Measurements from ENCODE around the gene GCK. TPM values are rescaled to one million over a fixed set of nuclear protein-coding genes. Genes with fewer than 3 reads are reported as not detected.

GCK gene
- total RNA-seq, 1 experiment from 2014 or later: not detected

DNA sequence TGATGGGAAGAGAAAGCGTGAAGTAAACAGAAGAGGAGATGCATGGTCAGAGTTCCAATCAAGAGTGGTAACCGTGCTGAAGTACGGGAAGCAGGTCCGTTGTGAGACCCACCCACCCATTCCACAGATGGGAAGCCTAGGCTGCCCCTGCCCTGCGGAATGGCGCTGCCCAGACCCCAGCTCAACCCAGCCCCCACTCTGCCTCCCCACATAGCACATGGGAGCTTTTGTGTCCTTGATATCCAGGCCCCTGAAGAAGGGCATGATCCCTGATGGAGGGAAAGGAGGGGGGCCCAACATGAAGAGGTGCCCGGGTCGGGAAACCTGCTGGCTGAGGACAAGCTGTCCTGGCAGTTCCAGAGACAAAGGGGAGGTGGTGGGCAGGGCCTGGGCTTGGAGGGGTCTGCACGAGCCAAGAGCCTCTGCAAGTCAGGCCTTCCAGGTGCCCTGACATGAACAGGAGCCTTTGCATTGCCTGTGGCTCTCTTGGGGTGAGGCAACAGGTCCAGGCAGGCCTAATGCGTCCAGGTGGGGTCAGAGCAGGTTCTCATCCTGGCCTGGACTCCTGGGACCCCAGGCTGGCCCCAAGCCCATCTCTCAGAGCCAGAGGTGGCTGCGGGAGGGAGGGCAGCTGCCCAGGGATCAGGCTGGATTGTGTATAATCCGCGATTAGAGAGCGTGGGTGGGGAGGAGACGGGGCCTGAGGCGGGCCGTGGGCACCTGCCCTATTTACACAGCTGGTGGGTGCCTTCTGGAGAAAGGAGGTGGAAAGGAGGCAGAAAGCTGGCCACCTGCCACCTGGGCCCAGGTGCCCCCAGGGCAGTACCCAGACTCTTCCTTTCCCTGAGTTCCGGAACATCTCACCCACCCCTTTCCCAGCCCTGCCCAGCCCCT lies 35.1 kb upstream of the GCK start:
- Histone ChIP-seq H3K9me3 (ENCODE audit: low read length) (no peaks in the 10 kb centered on the region), H4K20me1 (ENCODE audit: low read length) (no peaks in the 10 kb centered on the region), H3K79me2 (ENCODE audit: low read length) (no peaks in the 10 kb centered on the region), H3K27me3 (ENCODE audit: low read length) (no peaks in the 10 kb centered on the region), H3K4me2 (ENCODE audit: low read length) (no peak overlapping the region), H3K9me2 (replicated peaks; ENCODE audit: low read length) (no peaks in the 10 kb centered on the region), H3K4me1 (ENCODE audit: insufficient read depth, low read length) (no peaks in the 10 kb centered on the region), H3K36me3 (ENCODE audit: low read depth, low read length) (no peaks in the 10 kb centered on the region), H3K9ac (ENCODE audit: low read length) (no peak overlapping the region), H3K27ac (ENCODE audit: low read length) (no peak overlapping the region), H2AFZ (ENCODE audit: low read length) (no peak overlapping the region), H3K4me3 (ENCODE audit: low read length) (no peak overlapping the region), H3F3A (ENCODE audit: low read length, unreplicated experiment) (no peaks in the 10 kb centered on the region)
- TF ChIP-seq EZH2phosphoT487 (IDR thresholded peaks at IDR 0.05; ENCODE audit: borderline replicate concordance, low read length) (no peak), EZH2 (IDR thresholded peaks at IDR 0.05; ENCODE audit: low read length, unreplicated experiment) (no peak)
- TF ChIP-seq, protein P1, sequence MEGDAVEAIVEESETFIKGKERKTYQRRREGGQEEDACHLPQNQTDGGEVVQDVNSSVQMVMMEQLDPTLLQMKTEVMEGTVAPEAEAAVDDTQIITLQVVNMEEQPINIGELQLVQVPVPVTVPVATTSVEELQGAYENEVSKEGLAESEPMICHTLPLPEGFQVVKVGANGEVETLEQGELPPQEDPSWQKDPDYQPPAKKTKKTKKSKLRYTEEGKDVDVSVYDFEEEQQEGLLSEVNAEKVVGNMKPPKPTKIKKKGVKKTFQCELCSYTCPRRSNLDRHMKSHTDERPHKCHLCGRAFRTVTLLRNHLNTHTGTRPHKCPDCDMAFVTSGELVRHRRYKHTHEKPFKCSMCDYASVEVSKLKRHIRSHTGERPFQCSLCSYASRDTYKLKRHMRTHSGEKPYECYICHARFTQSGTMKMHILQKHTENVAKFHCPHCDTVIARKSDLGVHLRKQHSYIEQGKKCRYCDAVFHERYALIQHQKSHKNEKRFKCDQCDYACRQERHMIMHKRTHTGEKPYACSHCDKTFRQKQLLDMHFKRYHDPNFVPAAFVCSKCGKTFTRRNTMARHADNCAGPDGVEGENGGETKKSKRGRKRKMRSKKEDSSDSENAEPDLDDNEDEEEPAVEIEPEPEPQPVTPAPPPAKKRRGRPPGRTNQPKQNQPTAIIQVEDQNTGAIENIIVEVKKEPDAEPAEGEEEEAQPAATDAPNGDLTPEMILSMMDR (conservative IDR thresholded peaks at IDR 0.05; ENCODE audit: low read depth, low read length): no peak
- POLR2A ChIA-PET (ENCODE audit: unreplicated experiment): no interaction called here
- DNase-seq: no peak
- CTCF ChIA-PET: interaction anchor here (1.4 kb wide), 1 partner anchor 16 kb away, joined by 3 read pairs; no protein-coding TSS in a partner anchor
- BruUV-seq (replicated peaks): no TSS peak
- no peak for ATAC-seq
- intact Hi-C loops (cut with micrococcal nuclease): no loop called here

GRCh38 chr7:44223362-44224079 lies 34.3 kb upstream of the GCK start:
- Histone ChIP-seq H3K9me3 (ENCODE audit: low read length) (no peaks in the 10 kb centered on the region), H3K4me3 (ENCODE audit: low read length) (no peak overlapping the region), H3K9me2 (replicated peaks; ENCODE audit: low read length) (no peaks in the 10 kb centered on the region), H3F3A (ENCODE audit: low read length, unreplicated experiment) (no peaks in the 10 kb centered on the region), H3K79me2 (ENCODE audit: low read length) (no peaks in the 10 kb centered on the region), H3K9ac (ENCODE audit: low read length) (no peak overlapping the region), H3K27ac (ENCODE audit: low read length) (no peak overlapping the region), H2AFZ (ENCODE audit: low read length) (no peak overlapping the region), H3K4me1 (ENCODE audit: insufficient read depth, low read length) (no peaks in the 10 kb centered on the region), H3K4me2 (ENCODE audit: low read length) (no peak overlapping the region), H3K27me3 (ENCODE audit: low read length) (no peaks in the 10 kb centered on the region), H4K20me1 (ENCODE audit: low read length) (no peaks in the 10 kb centered on the region), H3K36me3 (ENCODE audit: low read depth, low read length) (no peaks in the 10 kb centered on the region)
- DNase-seq (no peak), ATAC-seq (no peak)
- intact Hi-C loops (cut with micrococcal nuclease): no loop called here
- TF ChIP-seq EZH2 (IDR thresholded peaks at IDR 0.05; ENCODE audit: low read length, unreplicated experiment) (no peak), EZH2phosphoT487 (IDR thresholded peaks at IDR 0.05; ENCODE audit: borderline replicate concordance, low read length) (no peak)
- TF ChIP-seq, protein P1 (conservative IDR thresholded peaks at IDR 0.05; ENCODE audit: low read depth, low read length): no peak
- POLR2A ChIA-PET (ENCODE audit: unreplicated experiment): no interaction called here
- CTCF ChIA-PET: interaction anchor here (1.4 kb wide), 1 partner anchor 17 kb away, joined by 3 read pairs; no protein-coding TSS in a partner anchor
- no TSS peak for BruUV-seq (replicated peaks)
